ENCODE data around the gene ACTR3.

Gene ACTR3

DNA sequence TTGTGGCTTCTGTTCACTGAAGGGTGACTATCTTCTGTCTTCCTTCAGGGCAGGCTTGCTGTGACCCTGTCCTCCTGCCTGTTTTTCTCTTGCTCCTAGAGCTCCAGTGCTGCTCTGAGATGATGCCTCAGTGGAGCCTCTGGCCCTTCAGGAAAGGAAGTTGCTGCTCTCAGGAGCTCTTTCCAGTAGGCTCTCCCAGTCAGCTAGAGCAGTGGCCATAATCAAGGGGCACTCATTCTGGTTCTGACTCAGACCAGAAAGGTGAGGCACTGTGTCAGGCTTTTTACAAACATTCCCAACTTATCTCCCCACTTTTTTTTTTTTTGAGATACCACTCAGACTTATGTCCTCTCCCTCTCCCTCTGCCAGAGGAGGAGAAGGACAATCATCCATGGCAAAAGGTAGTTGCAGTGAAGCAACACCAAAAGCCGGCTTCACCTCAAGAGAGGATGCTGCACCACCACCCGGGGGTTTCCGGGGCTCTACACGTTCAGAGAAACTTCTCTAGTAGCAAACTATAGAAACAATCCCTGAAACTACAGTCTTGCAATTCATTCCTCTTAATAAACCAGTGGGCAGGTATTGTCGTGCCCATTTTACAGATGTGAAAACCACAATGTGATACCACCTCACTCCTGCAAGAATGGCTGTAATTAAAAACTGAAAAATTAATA lies 115.4 kb downstream of the ACTR3 start:
- DNase-seq (ENCODE audit: low spot score): no peak

DNA sequence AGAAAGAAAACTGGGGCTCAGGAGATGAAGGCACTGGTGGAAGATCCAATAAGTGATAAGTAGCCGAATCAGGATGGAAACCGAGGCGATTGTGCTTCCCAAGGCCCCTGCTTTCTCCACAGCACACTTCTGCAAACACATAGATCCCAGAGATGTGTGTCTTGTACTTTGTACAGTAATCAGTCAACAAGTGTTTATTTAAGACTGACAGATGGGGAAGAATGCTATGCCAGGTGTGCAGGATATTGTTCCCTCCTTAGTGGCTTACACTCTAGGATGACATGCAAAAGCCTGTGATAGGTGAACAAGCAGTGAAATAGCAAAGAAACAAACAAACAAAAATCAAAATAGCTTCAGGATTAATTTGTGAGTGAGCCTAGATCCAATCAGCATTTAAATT lies 116.6 kb downstream of the ACTR3 start:
- no peak for DNase-seq (ENCODE audit: low spot score)

DNA sequence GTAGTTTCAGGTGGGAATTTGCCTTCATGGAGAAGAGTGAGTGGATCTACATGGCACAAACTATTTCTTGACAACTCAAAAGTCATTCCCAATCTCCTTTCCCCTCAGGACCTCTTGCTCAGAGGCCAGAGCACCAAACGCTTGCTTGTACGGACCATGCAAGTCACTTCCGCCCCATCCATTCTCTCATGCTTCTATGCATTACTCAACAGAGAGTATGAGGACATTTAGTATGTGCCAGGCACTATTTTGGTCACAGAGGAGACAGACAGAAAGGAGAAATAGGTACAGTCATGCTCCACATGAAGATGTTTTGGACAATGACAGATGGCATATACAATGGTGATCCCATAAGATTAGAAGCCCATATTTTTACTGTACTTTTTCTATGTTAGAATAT lies 117.5 kb downstream of the ACTR3 start:
- DNase-seq (ENCODE audit: low spot score): no peak

DNA sequence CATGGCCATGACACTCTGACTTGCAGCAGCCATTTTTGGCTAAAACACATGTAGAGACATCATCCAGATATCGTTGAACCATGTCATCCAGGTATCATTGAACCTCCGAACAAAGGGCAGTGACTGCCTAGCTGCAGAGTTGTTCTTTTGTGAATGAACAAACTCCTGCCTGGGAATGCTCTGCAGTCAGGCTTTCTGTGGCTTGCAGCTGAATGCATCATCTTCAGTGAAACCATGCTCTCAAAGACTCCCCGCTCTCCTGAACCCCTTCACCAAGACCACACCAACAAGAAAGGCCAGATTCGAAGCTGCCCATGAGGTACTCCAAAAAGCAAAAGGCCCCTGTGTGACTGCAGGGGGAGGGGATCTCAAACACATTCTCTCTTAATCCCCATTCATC lies 118.8 kb downstream of the ACTR3 start:
- no peak for DNase-seq (ENCODE audit: low spot score)

DNA sequence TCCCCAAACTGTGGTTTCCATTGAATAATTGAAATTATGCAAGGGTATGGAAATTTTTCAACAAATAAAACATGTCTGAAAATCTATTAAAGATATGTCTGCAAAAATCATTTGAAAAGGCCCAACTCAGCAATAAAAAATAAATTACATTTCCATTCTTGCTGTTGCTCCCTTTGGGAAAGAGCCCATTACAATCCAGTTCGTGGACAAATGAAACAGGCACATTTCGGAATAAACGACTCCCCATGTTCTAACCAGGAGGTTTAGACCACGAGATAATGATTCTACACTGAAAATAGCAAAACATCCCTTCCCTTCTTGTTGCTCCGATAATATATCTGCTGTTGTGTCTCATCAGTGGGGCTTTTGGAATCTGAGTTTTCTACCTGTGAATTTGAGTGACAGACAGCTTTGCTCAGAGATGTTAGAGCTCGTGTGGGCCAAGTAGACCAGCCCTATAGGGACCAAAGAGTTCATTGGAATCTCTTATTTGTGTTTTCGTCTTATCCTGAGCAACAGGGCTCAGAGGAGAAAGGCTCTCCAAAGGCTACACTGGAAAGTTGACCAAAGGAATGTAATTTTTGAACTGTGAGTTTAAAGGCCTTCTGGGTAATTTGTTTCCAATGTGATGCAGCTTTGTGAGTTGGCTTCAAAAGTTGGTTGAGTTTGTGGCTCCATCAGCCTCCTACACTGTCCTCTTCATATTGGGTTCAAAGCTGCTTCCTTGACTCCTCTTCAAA lies 119.5 kb downstream of the ACTR3 start:
- DNase-seq (ENCODE audit: low spot score): no peak

DNA sequence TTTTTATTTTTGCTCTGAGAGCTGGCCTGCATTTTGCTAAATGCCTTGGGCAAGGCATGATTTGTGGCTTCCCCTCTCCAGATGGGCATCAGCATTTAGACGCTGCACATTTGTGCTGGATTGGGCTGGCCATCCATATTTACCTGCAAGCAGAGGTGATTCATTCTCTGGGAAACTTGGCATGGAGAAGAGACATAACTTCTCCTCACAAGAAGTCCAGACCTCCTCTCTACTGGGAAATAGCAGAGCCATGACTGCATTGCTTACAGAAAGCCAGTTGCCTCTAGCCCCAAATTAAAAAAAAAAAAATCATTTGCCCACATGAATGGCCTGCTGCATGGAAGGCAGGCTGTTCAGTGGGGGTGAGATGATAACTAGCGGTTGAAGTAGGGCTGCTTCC lies 120.1 kb downstream of the ACTR3 start:
- no peak for DNase-seq (ENCODE audit: low spot score)

DNA sequence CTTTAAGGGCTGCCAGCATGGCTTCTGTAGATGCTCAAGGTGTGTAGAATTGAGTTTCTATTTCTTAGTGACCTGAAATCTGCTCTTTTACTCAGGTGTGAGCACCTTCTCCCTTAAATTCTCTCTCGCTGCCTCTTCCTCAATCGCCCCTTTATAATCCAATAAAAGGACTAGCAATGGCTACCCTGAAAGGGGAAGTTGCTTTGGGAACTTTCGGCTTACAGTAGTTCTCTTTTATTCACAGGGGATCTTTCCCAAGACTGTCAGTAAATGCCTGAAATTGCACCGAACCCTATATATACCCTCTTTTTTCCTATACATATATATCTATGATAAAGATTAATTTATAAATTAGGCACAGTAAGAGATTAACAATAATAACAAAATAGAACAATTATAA lies 121.8 kb downstream of the ACTR3 start:
- DNase-seq (ENCODE audit: low spot score): no peak
